Measurements from ENCODE around the gene POLR3GL. TPM values are rescaled to one million over a fixed set of nuclear protein-coding genes. Genes with fewer than 3 reads are reported as not detected.
"Not testable (repeated sequence)": the region's sequence is repeated elsewhere in the genome, so short reads cannot be mapped to it uniquely, and the experiment has no call there.

Gene POLR3GL
- total and polyA plus RNA-seq, 2 experiments from 2014 or later = 43.4 to 65.1 TPM

DNA sequence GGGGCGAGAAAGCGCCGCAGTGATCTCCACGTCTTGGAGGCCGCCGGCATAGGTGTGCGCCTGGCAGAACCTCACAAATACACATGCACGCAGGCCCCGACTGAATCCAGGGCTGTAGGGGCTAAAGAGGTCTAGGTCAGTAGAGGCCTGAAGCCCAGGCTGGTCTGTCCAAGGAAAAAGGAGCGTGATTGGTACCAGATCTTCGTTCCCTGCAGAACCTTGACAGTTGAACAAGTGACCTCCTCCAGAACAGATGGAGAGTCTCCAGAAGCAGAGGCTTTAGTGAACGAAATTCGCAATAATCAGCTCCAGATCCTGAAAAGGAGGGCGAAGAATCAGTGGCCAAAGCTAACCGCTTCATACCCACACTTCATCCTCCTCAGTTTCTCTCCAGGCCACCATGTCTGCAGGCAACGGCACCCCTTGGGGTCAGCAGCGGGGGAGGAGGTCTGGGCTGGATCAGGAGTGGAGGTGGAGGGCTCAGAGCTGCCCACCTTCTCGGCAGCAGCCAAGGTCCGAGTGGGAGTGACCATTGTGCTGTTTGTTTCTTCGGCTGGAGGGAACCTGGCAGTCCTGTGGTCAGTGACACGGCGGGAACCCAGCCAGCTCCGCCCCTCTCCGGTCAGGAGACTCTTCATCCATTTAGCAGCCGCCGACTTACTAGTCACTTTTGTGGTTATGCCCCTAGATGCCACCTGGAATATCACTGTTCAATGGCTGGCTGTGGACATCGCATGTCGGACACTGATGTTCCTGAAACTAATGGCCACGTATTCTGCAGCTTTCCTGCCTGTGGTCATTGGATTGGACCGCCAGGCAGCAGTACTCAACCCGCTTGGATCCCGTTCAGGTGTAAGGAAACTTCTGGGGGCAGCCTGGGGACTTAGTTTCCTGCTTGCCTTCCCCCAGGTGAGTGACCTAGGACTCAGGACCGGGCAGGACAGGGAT lies 45.2 kb upstream of the POLR3GL start:
- Histone ChIP-seq H3K27me3 (no peaks in the 10 kb centered on the region), H3K4me3 (peak overlapping the region; percentile 85), H3K4me1 (ENCODE audit: low read depth) (peaks cover 5% of the 10 kb centered on the region), H3K36me3 (peaks cover 24% of the 10 kb centered on the region), H3K27ac (peak overlapping the region; percentile 88), H3K9me3 (ENCODE audit: low read depth) (no peaks in the 10 kb centered on the region)
- DNase-seq (ENCODE audit: low read depth in 1 of 2, low spot score in 1 of 2) = peak; percentile 49 to 60
- TF ChIP-seq, protein P1, sequence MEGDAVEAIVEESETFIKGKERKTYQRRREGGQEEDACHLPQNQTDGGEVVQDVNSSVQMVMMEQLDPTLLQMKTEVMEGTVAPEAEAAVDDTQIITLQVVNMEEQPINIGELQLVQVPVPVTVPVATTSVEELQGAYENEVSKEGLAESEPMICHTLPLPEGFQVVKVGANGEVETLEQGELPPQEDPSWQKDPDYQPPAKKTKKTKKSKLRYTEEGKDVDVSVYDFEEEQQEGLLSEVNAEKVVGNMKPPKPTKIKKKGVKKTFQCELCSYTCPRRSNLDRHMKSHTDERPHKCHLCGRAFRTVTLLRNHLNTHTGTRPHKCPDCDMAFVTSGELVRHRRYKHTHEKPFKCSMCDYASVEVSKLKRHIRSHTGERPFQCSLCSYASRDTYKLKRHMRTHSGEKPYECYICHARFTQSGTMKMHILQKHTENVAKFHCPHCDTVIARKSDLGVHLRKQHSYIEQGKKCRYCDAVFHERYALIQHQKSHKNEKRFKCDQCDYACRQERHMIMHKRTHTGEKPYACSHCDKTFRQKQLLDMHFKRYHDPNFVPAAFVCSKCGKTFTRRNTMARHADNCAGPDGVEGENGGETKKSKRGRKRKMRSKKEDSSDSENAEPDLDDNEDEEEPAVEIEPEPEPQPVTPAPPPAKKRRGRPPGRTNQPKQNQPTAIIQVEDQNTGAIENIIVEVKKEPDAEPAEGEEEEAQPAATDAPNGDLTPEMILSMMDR (IDR thresholded peaks at IDR 0.05; ENCODE audit: low read depth, low read length) = no peak

DNA sequence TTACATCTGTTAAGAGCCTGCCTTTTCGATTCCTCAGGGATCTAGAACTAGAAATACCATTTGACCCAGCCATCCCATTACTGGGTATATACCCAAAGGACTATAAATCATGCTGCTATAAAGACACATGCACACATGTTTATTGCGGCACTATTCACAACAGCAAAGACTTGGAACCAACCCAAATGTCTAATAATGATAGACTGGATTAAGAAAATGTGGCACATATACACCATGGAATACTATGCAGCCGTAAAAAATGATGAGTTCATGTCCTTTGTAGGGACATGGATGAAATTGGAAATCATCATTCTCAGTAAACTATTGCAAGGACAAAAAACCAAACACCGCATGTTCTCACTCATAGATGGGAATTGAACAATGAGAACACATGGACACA lies 44.2 kb upstream of the POLR3GL start:
- not testable (repeated sequence) for H3K27ac ChIP-seq; H3K9me3 ChIP-seq (ENCODE audit: low read depth); H3K4me1 ChIP-seq (ENCODE audit: low read depth); H3K4me3 ChIP-seq; H3K27me3 ChIP-seq; DNase-seq (ENCODE audit: low read depth in 1 of 2, low spot score in 1 of 2)
- peaks cover 19% of the 10 kb centered on the region for H3K36me3 ChIP-seq

DNA sequence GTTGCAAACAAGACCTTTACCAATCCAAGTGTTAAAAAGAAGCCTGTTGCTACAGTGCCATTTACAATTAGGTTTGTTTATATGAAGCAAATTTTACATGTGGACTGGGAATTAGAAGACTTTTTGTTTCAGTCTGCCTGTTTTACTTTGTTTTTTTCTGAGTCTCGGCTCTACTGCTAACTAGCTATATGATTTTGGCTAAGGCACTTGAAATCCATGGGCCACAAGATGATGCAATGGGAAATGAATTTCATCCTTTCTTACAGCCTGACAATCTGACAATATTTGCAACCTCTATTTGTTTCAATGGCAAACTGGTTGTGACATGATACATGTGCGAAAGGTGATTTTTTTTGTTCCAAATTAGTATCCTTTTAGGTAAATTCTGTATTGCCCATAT lies 42.2 kb upstream of the POLR3GL start:
- Histone ChIP-seq H3K36me3 (peaks cover 14% of the 10 kb centered on the region), H3K27ac (no peak overlapping the region), H3K27me3 (no peaks in the 10 kb centered on the region), H3K4me3 (no peak overlapping the region), H3K4me1 (ENCODE audit: low read depth) (peaks cover 8% of the 10 kb centered on the region), H3K9me3 (ENCODE audit: low read depth) (no peaks in the 10 kb centered on the region)
- TF ChIP-seq, protein P1 (IDR thresholded peaks at IDR 0.05; ENCODE audit: low read depth, low read length) = no peak
- peak in 1 of 2 donors; percentile 65 for DNase-seq (ENCODE audit: low read depth in 1 of 2, low spot score in 1 of 2)

DNA sequence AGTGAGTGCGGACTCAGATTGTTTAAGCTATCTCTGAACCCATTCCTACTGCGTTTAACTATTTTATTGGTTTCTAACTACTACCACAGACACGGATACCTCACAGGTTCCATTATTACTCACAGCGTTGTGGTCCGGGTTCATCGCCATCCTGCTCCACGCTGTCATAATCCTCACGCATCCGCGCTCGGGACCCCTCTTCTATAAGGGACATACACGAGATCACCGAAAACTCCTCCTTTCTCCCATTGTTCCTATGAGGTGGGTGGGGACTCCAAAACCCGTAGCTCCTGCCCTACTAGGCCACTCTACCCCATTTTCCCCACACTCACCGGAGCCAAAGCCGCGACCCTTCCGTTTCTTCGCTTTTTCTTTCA lies 37.8 kb upstream of the POLR3GL start:
- TF ChIP-seq, protein P1 (IDR thresholded peaks at IDR 0.05; ENCODE audit: low read depth, low read length) = no peak
- Histone ChIP-seq H3K27me3 (no peaks in the 10 kb centered on the region), H3K27ac (peak overlapping the region; percentile 86), H3K9me3 (ENCODE audit: low read depth) (no peaks in the 10 kb centered on the region), H3K4me1 (ENCODE audit: low read depth) (peaks cover 7% of the 10 kb centered on the region), H3K36me3 (peaks cover 14% of the 10 kb centered on the region), H3K4me3 (peak overlapping the region; percentile 94)
- DNase-seq (ENCODE audit: low read depth in 1 of 2, low spot score in 1 of 2) = no peak

DNA sequence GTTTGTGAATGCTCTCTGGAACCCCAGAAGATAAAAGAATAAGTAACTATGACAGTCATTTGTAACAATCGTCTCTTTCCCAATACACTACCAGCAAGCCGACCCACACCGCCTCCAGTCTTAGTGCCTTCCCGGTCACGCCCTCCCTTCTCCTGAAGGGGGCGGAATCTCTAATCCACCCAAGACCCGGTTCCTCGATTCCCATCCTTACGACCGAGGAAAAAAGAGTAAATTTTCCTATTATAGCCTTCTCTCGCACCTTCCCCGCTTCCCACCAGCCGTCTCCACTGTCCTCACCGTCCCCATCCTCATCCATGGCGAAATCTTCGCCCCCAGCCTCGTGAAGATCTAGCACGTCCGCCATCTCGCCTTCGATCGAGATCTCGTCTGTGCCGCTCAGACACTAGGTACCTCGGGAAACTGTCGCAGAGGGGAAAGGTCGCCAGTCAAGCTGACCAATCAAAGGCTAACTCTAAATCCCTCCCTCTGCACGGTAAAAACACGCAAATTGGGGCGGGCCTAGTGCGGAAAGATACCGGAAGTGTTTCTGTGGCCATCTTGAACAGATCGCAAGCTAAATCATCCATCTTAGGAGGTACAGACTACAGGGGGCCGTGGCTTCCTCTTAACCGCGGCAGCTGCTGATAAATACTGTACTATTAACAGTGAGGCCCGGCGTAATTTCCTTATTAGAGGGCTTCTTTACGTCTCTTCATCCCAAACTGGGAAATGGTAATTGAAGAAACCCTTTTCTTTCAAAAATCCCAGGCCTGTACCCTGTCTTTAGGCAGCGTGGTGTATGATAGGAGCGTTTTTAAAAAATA lies 37.2 kb upstream of the POLR3GL start, which contains the start of gene RBM8A:
TSS of gene RBM8A (minus strand) at position 422 of the 824 bp plus-strand sequence. CDS start at position 364, 58 bp downstream.
- TF ChIP-seq, protein P1 (IDR thresholded peaks at IDR 0.05; ENCODE audit: low read depth, low read length) = peak; percentile 68
- peak; percentile 96 to 98 for DNase-seq (ENCODE audit: low read depth in 1 of 2, low spot score in 1 of 2)
- Histone ChIP-seq H3K27ac (peak within 1 kb of the TSS; percentile 86), H3K4me3 (peak within 1 kb of the TSS; percentile 94), H3K9me3 (ENCODE audit: low read depth) (no peaks in the 10 kb centered on the region), H3K27me3 (no peaks in the 10 kb centered on the region), H3K4me1 (ENCODE audit: low read depth) (peaks cover 8% of the 10 kb centered on the region), H3K36me3 (peaks cover 14% of the 10 kb centered on the region)

Data from cardiac muscle cell (in vitro differentiated cells and primary cell).